ENCODE results near the gene ANKRD39.

The ANKRD39 gene

DNA sequence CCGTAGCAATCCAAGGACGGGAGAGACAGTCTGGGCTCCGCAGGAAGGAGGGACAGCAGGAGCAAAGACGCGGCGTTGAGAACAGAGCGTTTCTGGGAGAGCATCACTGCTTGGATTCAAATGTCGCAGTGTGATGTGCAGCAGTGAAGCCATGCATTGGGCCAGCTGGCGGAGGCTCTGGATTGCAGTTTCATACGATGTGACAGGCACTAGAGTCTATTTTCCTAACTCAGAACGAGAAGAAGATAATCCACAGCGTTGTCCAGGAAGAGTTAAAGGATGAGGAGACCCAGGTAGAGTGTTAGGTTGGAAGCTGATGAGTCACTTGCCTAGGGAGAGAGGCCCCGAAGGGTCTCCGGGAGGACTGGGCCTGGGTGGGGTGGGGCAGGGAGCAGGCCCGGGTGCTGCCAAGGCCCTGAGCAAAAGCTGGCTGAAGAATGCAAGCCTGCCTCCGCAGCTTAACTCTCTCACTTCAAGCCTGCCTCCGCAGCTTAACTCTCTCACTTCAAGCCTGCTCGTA is 29.7 kb upstream of the ANKRD39 start:
- no peak for DNase-seq

DNA sequence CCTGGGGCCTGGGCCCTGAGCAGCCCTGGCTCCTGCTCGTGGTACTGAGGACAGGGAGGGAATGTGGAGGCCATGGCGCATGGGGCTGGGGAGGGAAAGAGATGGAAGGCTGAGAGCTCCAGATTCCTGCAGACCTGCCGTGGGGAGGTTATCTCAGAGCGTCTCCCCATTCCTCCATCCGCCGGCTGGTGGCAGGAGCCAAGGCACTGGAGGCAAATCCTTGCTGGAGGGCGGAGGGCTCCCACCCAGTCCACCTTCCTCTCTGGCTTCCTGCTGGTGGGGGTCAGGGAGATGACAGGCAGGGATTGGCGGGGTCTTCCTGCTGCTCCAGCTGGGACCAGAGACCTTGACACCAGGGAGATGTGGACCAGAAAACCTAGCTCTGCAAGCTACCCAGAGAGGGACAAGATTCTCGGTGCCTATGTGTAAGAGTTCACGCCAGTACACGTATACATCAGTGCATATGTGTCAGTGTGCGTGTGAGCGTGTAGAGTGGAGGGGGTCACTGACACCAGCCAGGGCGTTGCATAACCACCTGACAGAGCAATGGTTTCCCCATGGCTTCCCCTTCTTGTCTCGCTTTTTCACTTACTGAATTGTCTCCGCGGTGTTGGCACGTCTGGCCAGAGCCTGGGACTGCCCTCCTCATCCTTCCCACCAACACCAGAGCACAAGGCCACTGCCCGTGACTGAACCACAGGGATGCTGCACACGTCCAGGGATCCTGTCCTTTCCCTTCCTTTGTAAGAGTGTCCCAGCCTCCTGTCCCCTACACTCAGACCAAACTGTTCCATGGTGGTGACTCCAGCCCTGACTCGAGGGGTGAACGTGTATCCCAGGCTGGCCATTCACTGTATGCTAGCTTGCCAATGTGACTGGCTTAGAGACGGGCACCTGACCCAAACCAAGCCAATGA is 27.9 kb upstream of the ANKRD39 start:
- DNase-seq, result no peak

DNA sequence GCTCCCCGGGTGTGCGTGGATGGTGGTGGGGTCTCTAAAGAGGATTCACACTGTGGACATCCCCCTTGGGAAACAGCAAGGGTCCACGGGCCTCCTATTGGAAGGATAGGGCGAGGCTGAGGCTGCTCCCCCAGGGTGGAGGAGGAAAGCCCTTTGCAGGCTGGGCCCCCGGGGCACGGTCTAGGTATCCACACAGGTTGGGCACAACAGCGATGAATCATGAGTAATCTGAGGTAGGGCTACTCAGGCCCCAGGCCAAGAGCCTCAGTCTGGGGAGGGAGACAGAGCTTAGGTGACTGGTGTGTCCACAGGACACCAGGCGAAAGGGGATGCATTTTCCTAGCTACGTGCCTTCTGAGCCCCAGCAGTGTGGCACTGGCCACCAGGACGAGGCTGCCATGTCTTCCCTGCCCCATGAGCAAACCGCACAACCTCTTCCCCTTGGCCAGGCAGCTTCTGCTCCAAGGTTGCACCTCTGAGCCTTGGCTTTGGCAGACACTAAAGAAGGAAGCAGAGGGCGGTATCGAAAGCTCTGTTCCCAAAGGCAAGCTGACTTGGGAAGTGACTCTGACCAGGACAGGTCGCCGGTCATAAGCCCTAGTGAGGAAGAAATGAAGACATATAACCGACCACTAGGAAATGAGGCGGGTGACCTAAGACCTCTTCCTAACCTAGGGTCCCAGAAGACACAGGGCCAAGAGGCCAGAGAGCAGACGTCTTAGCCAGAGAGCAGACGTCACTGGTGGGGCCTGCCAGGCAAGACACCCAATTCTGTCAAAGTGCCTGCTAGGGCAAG is 26.7 kb upstream of the ANKRD39 start:
- no peak for DNase-seq

DNA sequence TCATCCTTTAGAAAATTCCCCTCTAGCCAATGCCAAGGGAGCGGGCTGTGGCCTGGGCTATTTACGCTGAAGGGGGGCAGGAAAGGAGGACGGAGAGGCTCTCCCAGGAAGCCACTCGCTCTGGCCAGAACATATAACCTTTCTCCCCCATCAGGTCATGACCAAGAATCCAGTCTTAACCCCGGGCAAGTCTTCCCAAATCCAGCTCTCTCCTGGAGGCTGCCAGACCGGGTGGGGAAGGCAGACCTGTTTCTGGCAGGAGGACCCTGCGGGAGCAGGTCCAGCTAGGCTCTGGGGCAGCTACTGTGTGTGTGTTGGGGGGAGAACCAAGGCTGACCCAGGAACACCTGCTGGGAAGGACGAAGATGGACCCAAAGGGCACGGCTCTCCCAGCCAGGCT is 25.5 kb upstream of the ANKRD39 start:
- DNase-seq, result no peak

DNA sequence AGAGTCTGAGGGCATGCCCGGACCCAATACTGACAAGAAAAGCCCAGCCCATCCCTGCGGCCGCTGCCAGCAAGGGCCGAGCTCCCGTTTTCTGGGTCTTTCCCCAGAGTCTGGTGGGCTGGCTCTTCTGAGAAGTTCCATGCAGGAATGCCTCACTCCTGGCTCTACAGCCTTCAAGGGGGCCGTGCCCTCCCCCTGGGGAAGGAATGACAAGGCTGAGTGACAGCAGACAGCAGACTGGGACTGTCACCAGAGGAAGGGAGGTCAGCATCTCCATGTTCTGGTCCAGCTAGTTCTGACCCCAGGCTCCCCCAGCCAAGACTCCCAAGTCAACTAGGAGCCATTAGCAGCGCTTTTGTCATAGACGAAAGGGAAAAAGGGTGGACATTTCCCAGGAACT is 25.1 kb upstream of the ANKRD39 start:
- DNase-seq, result no peak

DNA sequence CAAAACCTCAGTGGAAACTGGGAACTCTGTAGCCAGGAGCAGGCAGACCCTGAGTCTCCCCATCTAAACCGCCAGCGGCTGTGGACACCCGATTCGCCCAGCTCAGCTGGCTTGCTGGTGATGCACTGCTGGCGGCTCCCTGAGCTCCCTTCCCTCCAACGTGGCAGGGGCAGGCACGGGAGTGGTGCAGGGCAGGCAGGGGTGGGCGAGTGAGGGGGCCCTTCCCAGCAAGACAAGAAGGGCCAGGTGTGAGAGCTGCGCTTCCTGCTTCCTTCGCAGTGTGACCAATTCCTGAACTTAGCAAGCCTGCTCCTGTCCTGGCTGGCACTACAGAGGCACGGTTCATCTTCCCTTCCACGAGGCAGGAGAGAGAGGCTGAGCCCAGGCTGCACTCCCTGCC is 24.4 kb upstream of the ANKRD39 start:
- DNase-seq, result no peak

DNA sequence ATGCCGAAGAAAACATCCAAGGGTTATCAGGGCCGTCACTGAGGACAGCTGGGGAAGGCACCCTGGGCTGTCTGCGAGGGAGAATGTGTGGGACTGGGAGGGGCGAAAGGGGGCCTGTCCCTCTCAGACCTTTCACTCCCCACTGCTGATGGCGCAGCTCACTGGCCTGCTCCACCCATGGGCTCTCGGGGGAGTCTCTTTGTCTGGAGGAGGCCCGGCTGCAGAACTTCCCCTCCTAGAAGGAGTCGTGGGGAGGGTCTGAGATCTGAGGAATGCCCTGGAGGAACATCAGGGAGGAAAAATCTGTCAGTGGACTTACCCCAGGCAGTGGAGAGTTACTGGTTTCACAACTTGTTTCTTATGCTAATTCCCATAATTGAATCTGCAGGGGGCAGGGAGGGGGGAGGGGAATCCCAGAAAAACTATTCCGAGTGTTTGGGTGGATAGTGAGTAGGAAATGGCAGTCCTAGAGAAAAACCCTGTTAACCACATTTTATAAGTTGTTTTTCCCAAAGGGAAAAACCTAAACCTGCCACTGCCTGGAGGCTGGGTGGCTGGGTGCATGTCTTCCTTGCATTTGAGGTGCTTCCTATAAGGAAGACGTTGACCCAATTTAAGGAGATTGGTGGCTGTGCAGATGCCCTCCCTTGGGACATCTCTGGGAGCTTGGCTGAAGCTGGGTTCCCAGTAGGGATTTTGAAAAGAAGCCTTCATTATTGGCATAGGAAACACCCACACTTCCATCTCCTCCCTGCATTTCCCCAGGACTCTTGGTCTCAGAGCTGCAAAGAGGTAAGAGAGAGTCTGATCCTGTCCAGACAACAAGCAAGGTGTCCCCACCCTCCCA is 23.8 kb upstream of the ANKRD39 start:
- no peak for DNase-seq

DNA sequence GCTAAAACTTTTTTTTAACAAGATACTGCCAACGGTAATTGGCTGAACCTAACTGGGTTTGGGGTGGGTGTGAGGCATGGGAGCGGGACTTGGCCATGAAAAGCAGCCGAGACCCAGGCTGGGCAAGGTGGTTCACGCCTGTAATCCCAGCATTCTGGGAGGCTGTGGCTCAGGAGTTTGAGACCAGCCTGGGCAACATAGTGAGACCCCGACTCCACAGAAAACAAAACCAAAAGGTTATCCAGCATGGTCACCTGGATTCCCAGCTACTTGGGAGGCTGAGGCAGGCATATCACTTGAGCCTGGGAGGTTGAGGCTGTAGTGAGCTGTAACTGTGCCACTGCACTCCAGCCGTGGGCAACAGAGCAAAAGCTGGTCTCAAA is 23.1 kb upstream of the ANKRD39 start:
- no peak for DNase-seq

DNA sequence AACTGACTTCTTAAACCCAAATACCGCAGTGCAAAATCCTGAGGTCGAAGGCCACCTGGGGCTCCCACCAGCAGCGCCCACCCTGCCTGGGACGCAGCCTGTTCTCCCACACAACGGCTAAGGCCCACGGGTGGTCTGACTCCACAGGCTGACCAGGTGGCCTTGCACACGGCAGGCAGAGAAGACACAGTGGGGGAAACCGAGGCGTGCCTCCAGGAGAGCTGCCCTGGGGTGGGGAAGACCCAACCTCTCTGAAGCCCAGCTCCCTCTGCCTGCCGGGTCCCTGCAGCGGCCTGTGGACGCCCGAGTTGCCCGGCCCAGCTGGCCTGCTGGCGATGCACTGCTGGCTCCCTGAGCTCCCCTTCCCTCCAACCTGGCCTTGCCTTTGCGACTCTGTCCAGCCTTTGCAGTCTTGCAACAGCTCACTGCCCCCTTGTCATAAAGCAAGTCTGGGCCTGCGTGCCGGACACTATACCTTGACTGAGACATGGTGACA is 21.8 kb upstream of the ANKRD39 start:
- DNase-seq, result no peak

DNA sequence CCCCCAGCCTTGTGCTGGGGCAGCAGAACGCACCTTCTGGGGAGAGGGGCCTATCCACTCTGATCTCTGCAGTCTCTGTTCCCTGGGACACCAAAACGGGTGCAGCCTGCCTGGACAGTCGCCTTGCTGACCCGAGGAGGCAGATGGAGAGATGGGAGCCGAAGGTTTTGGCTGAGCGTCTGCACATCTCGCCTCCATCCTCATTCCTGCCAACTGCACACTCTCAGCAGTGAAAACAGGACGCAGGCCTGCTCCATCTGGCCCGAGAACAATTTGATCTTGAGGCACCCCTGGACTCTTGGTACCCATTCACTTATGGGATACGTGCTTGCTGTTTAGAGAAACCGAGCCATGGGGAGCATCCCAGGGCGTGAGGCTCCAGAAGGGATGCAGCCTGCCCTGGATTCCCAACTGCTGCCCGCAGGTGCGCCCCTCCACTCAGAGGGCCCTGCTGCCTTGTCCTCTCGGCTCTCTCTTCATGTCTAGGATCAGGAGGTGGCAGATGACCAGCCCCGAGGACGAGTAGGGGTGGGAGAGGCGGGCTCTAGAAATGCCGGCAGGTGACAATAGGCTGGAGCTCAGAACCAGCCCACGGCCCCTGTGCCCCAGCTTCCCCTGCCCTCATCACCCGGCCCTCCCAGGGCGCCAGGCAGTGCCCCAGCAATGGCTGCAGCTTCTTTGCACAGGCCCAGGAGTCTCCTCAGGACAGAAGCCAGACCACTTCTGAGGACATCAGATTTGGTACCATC is 21.2 kb upstream of the ANKRD39 start:
- no peak for DNase-seq

DNA sequence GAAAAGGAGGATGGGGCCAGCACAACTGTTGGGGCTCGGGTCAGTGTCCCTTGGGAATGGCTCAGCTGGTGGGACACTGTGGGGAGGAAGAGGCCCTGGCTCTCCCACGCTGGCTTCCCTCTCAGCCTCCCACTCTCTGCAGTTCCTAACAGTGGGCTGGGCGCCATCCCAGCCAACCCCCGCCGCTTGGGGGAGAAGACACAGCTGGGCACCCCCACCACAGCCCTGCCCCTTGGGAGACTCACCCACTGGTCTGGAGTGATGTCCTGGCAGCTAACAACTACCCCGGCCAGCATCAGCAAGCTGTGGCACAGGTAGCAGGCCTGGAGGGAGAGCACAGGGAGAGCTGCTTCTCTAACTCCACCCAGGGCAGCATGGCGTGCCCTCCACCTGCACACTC is 20.4 kb upstream of the ANKRD39 start:
- no peak for DNase-seq

DNA sequence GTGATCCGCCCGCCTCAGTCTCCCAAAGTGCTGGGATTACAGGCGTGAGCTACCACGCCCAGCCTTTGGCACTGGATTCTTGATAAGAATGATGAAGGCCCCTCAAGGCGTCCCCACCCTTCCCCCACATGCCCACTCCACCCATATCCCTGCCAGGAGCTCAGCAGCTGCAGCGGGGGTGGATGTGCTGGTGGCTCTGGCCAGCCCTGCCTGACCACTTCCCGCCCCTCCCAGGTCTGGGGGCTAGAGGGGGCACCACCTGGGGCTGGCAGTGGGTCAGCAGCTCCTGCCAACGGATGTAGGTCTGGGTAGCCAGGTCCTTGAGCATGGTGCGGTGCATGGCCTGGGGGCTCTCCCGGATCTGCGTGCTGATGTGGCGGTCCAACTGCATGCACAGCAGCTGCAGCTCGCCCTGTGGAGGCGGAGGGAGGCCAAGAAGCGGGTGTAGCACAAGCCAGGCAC is 19.8 kb upstream of the ANKRD39 start:
- no peak for DNase-seq

DNA sequence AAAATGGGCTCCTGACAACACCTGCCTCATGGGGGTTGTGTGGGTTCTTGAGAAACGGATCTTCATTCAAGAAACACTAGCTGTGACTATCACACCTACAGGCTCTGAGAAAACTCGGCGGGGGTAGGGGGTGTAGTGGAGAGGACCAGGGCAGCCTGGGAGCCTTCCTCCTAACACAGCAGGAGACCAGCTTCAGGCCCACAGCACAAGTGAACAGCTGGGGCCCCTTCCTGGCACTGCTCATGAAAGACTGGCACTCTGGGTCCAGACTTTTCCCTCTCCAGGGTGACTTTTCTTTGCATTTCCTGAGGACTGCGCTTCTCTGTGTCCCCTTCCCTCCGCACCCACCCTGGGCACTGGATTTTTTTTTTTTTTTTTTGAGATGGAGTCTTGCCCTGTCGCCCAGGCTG is 19.2 kb upstream of the ANKRD39 start:
- no peak for DNase-seq

DNA sequence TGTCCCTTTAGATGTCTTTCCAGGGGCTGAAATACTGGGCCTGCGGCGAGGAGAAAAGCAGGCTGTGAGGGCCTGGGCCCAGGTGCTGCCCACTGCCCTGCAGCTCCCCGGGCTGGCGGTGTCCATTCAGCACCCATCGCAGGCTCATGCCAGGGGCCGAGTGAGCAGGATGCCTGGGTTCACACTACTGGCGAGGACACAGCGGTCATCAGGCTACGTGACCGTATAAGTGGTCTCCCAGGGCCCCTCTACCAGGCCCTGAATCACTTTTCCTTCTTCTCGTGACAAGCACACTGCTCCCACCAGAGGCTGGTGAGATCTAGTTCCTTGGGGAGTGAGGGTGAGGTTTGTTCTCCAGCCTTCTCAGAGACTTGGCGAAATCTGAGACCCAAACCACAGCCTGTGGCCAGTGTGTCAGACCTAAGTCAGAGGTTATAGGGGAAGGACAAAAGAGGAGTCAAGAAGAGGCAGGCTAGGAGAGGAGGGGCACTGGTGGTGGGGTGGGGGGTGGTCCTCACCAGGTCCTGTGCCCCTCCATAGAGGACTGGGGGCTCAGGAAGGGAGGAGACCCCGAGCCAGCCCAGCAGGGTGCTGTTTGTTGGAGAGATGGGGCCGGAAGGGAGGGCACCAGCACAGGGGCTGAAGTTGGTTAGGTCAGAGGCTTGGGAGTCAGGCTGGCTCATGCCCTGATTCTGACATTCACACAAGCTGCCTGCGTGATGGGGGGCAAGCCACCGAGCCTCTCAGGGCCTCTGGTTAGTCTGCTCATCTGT is 18.6 kb upstream of the ANKRD39 start:
- no peak for DNase-seq

DNA sequence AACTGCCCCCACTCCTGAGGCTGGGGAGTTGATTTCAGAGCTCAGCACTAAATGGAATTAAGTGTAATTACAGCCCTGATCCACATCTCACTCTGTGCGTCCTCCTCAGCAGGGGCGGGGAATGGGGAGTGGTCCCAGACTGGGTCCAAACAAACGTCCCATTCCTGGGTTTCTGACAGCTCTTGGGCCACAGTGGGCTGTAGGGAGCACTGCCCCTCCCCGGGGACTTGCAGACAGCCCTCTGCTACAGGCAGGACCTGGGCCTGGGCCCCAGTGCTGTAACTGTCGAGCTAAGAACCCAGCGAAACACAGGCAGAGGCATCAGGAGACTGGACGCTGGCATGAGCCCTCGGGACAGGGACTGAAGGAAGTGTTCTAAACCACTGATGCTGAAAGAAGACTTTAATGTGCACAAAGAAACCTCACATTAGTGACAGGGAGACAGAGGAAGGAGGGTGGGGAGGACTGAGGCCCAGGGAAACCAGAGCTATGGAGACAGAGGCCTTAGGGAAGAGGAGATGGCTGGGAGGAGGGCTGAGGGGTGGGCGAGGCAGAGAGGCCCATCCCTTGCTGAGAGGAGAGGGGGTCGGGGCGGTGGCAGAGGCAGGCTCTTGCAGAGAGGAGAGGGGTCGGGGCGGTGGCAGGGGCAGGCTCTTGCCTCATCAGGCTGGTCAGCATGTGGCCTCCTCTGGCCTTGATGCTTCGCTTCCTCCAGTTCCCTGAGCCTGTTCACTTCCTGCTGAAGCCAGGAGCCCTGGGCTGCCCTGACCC is 17.9 kb upstream of the ANKRD39 start:
- no peak for DNase-seq

DNA sequence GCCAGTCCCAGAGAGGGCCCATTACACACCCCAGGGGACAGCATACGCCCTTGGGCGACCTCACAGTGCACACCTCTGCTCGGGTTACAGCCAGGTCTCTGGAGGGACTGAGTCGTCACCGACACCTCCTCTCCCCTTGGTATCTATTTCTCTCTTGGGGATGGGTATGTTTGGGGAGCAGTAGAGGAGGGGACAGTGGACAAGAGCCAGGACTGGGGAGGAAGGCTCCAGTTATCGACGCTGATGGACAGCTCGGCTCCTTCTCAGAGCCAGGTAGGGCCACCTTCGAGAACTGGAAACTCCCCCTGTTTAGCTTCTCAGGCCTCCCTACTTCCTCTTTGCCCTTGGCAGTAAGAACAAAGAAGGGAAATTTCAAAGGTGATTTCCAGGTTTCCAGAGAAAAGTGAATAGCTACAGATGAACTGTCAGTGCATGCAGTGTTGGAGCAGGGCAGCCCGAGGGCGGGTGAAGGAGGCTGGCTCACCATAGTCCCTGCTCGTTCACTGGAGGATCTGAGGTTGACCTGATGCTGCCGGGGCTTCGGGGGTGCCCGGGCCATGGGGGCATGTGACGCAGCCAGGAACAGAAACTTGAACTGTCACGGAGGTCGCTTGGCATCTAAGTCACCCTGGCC is 16.5 kb upstream of the ANKRD39 start:
- DNase-seq, result no peak

DNA sequence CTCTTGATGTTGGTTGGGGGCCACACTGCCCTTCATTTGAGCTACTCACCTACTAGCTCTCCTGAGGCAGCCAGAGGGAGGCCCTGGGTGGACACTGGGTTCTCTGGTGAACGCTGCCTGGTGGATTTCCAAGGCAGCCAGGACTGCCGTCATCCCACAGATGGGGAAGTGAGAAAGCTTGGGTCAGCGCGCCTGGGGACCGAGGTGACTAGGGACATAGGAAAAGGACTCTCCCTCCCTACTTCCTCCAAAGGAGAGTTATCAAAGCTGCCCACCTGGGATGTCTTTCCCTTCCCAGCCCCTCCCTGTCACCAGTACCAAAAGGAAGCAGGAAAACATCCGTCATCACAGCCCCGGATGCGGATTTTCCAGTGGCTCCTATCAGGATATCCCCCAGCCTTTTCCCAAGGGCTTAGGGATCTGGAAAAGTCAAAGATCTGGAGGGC is 15.9 kb upstream of the ANKRD39 start:
- no peak for DNase-seq

DNA sequence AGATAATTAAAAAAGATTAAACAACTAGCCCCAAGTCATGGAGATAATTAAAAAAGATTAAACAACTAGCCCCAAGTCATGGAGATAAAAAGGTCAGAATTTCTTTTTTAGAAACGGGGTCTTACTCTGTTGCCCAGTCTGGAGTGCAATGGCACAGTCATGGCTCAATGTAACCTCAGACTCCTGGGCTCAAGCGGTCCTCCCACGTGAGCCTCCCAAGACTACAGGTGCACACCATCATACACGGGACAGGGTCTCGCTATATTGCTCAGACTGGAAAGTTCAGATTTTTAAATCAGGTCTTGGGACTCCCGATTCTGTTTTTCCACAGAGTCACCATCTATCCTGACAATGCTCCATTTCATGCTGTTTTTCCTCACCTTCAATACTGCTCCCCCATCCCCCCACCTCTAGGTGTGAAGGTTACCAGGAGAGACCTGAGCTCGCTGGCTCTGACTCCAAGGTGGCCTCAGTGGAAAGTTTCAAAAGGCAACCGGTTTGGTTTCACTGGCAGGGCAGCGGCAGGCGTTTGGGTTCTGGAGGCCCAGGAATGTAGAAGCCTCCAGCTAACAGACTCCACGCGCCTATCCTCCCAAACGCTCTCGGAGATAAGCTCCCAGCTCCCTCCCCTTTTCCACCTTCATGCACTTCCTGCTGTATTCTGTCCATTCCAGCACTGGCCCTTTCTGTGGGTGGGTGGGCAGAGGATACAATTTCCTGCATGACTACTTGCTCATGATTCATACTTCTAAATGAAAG is 15.0 kb upstream of the ANKRD39 start:
- DNase-seq, result no peak
